GM21367 (cell line): ENCODE results near the gene JPH2.
"Not testable (repeated sequence)": the region's sequence is repeated elsewhere in the genome, so short reads cannot be mapped to it uniquely, and the experiment has no call there.

Experiments
- ATAC-seq: cut with Tn5 transposase; IDR thresholded peaks from one replicate; pipeline ENCODE4 v1.9.1; 2021; ENCODE audit not compliant: unreplicated experiment

JPH2 gene

DNA sequence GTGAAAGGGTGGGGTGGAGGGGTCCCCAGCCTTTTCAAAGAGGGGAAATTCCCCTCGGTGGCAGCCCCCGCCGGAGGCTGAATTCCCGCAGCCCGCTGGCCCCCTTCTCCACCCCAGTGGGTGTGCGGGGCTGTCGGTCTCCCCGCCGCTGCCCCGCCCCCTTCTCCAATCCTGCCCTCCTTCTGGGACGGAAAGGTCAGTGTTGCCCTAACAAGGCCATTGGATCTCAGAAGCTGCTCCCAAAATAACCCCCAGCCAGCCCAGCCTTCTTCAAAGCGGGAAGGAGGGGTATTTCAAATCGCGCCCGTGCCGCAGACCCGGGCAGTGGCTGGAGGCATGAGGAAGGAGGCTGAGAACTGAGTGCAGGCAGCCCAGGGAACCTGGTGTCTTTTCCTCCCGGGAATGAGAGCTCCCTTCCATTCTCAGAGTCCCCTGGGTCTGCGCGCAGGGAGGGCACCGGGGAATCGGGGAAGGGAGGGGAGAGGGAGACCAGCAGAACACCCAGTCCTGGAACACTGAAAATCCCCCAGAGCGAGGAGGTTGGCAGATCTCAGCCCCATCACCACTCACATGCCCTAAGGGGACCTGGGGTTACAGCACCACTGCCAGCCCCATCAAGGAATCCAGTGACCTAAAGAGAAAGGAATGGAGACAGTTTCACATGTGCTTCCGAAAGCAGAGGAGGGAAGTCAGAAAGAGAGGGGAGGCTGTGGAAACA lies at the start of gene JPH2:
JPH2 (minus strand) TSS at position 135 of the 718 bp plus-strand sequence. CDS start 483 bp downstream, outside the sequence.
- no peak for ATAC-seq

DNA sequence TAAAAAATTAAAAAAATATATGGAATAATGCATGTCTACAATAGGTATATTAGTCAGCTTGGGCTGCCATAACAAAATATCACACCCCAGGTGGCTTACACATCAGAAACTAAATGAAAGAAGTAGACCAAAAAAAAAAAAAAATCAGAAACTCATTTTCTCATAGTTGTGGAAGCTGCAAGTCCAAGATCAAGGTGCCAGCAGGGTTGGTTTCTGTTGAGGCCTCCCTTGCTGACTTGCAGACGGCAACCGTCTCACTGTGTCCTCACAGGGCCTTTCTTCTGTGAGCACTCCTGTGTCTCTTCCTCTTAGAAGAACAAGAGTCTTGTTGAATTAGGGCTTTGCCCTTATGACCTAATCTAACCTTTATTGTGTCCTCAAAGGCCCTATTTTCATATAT lies 48.7 kb upstream of the JPH2 start:
- no peak for ATAC-seq

DNA sequence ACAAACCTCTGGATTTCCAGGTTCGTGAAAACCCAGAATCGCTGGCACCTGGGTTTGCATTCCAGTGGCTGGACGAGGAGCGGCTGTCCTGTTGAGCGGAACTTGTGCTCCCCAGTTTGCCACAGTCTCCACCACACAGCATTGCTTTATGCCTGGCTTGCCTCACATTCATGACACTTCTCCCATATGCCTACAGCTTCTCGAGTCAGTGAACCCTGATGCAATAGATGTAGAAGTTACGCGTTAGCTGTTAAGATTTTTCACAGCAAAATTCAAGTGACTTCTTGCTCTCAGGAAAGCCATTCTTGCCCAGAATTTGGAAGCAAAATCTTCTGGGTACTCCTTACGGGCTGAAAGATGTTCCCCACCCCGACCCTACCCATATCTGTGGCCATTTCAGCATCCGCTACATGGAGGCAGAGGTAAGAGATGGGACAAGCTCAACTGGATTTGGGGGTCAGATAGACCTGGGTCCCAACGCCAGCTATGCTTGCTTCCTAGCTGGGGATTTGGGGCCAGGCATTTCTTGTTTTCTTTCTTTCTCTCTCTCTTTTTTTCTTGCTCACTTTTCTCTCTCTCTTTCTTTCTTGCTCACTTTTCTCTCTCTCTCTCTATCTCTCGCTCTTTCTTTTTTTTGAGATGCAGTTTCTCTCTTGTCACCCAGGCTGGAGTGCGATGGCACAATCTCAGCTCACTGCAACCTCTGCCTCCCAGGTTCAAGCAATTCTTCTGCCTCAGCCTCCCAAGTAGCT lies 47.8 kb upstream of the JPH2 start:
- no peak for ATAC-seq

- ATAC-seq = no peak
These were observed 46.5 kb upstream of the JPH2 start for GRCh38 chr20:44233436-44234016.

DNA sequence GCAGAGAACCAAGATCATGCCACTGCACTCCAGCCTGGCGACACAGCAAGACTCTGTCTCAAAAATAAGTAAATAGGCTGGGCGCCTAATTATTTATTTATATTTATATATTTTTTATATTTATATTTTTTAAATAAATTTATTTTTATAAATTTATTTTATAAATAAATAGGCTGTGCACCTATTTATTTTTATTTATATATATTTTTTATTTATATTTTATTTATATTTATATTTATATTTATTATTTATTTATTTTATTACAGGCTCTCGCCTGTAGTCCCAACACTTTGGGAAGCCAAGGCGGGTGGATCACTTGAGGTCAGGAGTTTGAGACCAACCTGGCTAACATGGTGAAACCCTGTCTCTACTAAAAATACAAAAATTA lies 45.5 kb upstream of the JPH2 start:
- not testable (repeated sequence) for ATAC-seq

- ATAC-seq = no peak
These were observed 44.9 kb upstream of the JPH2 start for GRCh38 chr20:44231713-44232468.

GRCh38 chr20:44231193-44231592 lies 44.2 kb upstream of the JPH2 start:
- ATAC-seq = no peak

DNA sequence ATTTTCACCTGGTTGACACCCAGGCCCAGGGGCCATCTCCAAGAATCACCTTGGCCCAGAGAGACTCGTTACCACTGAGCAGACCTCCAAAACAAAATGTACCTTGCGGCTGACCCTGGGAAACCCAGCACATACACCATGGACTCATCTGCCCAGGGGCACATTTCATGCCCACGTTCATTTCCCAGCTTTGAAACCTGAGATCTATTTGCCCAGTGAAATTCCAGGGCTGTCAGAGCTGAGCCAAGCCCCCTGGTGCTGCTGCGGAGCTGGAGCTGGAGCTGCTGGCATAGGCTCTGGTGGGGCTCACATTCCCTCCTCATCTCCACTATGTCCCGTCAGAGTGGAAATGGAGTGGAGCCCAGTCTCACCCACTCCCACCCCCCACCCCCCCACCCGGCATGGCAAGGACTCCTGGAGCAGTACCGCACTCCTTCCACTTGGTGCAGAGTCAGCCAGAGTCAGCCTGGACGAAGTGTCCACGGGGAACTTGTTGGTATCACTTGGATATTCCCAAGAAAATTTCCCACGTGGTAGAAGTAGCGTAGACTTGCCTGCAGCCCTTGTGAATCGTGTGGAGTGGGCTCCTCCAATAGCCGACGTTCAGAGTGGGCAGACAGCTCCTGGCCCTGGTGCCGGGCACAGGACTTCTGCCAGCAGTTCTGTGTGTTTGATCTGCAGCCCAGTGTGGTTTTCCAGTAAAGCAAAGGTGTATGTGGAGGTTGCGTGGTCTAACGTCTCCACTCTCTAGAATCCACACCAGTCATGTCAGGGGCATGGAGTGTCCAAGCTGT lies 41.7 kb upstream of the JPH2 start:
- ATAC-seq = no peak

GRCh38 chr20:44224637-44225036 lies 37.6 kb upstream of the JPH2 start:
- no peak for ATAC-seq

GRCh38 chr20:44223721-44224120 lies 36.7 kb upstream of the JPH2 start:
- ATAC-seq = no peak

DNA sequence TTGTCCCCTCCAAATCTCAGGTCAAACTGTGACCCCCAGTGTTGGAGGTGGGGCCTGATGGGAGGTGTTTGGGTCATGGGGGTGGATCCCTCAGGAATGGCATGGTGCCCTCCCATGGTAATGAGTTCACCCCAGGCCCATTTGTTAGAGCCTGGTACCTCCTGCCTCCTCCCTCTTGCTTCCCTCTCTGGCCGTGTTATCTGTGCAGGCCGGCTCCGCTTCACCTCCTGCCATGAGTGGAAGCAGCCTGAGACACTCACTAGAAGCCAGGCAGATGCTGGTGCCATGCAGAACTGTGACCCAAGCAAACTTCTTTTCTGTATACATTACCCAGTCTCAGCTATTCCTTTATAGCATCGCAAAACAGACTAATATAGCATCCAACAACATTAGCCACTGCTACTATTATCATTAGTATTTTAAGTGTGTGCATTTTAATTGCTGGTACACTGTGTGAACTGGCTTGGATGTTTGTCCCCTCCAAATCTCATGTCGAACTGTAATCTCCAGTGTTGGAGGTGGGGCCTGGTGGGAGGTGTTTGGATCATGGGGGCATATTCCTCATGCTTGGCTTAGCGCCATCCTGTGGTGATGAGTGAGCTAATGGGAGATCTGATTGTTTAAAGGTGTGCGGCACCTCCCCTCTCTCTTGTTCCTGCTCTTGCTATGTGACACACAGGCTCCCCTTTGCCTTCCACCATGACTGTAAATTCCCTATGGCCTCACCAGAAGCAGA lies 35.8 kb upstream of the JPH2 start:
- no peak for ATAC-seq

GRCh38 chr20:44222027-44222426 lies 35.0 kb upstream of the JPH2 start:
- ATAC-seq = no peak

DNA sequence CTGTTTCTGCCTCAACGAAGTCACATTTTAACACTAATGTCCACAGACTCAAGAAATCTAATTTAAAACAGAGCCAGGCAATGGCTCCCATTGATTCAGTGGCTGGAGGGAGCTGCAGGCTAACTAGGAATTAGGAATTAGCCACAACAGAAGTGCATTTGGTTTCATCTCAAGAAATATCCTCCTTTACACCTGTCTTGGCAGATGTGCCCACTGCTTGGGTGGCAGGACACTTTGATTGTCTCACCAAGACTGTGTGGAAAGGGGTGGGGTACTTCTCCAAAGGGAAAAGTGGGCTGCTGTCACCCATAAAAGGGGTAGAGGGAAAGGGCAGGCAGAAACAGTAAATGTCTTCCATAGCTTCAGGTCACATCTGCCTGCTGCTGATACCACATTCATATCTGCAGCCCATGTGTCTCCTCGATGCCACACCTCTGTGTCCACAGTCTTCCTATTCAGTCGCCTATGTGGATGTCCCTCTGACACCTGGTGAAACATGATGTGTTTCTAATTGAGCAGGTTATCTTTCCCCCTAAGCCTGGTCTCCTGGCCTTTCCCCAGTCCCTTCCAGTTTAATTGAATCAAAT lies 34.5 kb upstream of the JPH2 start:
- ATAC-seq = no peak

GRCh38 chr20:44219791-44220190 lies 32.8 kb upstream of the JPH2 start:
- no peak for ATAC-seq

- no peak for ATAC-seq
These were observed 32.3 kb upstream of the JPH2 start for GRCh38 chr20:44219170-44219730.

DNA sequence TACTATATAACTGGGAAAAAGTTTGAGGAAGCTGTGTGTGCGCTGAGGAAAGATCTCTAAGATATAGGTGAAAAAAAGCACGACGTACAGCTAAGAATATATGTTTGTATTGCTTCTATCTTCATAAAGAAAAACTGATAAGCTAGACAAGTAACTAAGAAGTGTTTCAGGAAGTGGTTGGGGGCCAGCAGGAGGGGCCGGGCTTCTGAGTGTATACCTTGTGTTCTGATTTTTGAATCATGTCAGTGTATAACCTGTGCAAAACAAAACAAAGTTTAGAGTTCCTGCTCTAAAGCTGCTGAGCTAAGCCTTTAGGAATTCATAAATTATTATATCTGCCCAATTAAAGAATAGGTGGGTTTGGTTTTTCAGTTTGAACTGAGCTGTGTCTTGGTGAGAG lies 31.5 kb upstream of the JPH2 start:
- ATAC-seq = no peak

DNA sequence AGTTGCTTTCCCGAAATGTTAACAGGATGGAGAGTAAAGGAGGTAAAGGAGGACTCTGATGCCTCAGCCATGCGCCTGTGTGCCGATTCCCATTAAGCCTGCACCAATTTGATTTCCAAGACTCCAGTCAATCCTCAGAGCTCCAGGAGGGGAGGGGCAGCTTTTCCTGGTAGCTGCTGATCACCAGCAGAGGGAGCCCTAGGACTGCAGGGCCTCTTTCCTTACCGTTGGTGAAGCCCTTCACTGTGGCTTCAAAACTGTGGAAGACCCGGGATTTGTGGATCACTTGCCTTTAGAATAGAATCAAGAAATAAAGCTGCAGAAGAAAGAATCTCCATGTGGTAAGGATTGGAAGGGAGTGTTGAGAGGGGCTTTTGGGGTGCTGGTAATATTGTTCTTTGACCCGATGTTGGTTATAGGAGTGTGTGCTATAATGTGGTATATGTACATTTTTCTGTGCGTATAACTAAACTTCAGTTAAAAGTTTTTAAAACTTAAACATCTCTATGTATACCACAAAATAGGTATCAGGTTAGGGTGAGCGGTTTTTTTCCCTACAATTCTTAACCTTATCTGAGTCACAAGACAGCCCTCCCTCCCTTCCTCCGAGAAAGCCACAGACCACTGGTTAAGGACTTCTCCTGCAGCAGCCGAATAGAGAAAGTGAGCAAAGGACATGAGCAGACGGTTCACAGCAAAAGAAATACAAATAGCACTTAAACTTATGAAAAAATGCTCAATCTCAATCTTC lies 30.5 kb upstream of the JPH2 start:
- no peak for ATAC-seq

GRCh38 chr20:44215125-44215524 lies 28.1 kb upstream of the JPH2 start:
- no peak for ATAC-seq

GRCh38 chr20:44212792-44213191 lies 25.8 kb upstream of the JPH2 start:
- no peak for ATAC-seq
